NB4 (cell line): Measurements from ENCODE around the gene EIF4A3.

Source experiments
- CTCF ChIP-seq: IDR thresholded peaks from one replicate; pipeline ENCODE4 v1.5.1; 2012; ENCODE audit warnings: low read depth, low read length
- MAX ChIP-seq: IDR thresholded peaks from 2 replicates; pipeline ENCODE4 v1.6.1; 2011; ENCODE audit warnings: low read depth, low read length
- MYC ChIP-seq: IDR thresholded peaks from 2 replicates; pipeline ENCODE4 v1.6.1; 2011; ENCODE audit warnings: low read depth, low read length
- POLR2A ChIP-seq: IDR thresholded peaks from 2 replicates; pipeline ENCODE4 v1.6.1; 2011; ENCODE audit warnings: mild to moderate bottlenecking; ENCODE audit not compliant: insufficient read length; ENCODE audit errors: extremely low read depth

GRCh38 chr17:80133626-80133970, 13.3 kb downstream of the EIF4A3 start:
- TF ChIP-seq CTCF (no peak), POLR2A (no peak), MAX (no peak), MYC (no peak)
